HG03378 (cell line): Measurements from ENCODE around the gene SORBS2.

Experiments used
- ATAC-seq: cut with Tn5 transposase; IDR thresholded peaks from one replicate; pipeline ENCODE4 v1.9.1; 2021; ENCODE audit warnings: mild to moderate bottlenecking, moderate library complexity; ENCODE audit not compliant: unreplicated experiment

The SORBS2 gene

DNA sequence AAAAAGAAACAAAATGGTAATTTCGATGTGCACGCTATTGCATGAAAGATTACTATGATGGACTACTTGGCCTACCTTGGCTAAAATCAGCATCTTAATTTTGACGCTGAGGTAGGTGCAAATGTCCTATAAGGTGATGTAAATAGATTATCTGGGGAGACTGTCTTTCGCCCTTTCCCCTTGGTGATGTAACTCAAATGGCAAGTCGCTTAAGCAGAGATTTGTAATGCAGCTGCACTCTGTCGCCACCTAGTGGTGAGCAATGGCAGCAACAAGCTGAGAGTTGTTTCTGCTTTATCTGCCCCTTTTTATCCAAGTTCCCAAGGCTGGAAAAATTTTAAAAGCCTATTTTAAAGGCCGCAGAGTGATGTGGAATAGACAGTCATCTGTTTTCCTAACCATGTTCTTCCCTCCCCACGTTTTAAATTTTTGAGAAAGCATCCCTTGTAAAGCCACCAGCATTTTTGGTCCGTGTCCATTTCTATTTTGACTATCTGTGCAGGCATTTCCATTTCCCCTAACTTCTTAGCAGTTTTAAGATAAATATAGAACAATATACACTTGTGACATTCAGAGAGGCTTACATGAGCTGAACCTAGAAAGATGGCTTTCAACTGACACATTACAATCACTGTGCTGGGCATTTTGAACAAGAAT lies 214.3 kb downstream of the SORBS2 start:
- ATAC-seq = peak; percentile 91

GRCh38 chr4:185592845-185593488 lies 219.0 kb downstream of the SORBS2 start:
- ATAC-seq = no peak

- no peak for ATAC-seq
Observed at GRCh38 chr4:185592438-185592837, 219.6 kb downstream of the SORBS2 start.

DNA sequence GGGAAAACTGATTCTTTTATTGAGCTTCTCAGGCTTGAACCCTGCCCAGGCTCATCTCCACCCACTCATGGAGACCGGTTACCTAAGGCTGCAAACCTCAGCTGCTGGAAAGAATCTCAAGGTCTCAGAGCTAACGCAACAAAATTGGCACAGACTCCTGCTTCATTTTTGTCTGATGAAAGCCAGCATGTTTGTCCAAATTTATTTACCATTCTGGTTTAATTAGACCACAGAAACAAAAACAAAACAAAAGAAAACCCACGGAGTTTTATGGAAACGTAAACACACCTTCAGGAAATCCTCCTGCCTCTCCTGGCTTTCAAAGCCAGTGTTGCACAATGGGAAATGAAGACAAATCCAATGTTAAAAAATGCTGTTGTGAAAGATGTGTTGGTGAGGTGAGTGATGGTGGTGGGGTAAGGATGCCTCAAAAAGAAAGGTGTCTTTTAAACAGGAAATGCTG lies 220.3 kb downstream of the SORBS2 start:
- no peak for ATAC-seq

DNA sequence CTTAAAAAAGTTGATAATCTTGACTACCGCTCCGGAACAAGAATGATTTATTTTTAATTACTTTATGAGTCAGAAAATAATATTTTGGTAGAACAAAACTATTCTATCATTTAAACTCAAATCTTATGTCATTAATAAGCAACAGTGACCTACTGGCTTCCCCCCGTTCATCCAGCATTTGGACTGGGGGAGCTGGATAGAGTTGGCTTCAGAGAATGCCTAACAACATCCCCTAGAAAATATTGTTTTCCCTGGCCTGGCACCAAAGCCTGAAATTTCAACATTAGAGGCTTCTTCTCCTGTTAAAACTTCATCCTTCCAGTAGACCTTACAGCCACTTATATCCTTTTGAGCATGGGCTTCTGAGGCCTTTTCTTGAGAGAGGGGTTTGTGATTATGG lies 221.0 kb downstream of the SORBS2 start:
- no peak for ATAC-seq

- no peak for ATAC-seq
Observed at GRCh38 chr4:185589067-185589836, 222.7 kb downstream of the SORBS2 start.

DNA sequence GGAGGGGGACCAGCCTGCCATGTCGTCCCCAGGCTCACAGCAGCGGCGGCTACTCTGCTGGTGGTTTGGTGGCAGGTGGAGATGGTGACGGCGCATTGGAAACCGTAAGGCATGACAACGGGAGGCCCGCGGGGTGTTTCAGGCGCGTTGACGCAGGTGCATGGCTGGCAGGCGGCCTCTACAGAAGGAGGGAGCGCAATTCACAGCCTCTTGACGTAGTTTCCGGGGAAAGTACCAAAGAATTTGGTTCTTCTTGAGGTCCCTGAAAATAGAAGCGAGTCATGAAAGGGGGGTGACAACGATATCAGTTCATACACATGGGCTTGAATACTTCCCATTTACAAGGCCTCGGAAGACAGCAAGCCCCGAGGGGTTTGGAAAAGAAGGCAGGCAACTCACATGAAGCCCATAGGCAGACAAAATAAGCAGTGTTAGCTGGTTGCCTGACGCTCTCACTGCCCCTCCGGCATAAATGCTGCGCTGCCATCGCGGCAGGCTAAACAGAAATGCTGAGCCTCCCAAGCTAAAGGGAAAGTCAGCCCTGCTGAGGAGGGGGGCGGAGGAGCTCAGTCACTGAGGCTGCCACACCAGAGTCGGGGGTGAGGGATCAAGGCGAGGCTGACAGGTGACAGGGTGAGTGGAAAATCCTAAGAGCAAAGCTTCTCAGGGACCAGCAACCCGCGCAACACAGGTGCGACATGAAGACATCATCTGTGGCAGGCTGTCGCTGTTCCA lies 224.4 kb downstream of the SORBS2 start:
- ATAC-seq = peak; percentile 95

DNA sequence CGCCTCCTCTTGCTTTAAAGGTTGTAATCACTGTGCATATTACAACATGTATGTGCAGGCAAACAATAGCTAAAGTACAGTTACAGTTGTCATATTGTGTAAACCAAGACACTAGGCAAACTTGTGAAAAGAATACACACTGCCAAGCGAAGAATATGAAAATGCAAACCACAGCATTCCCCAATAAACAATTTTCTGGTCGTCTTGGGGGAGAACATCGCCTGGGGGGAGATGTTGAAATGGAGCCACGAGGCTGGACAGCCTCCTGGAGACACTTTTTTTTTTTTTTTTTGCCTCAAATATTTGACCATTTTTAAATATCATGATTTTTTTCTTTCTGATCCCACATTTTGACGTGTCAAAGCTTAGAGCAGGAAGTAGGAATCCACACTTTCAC lies 225.0 kb downstream of the SORBS2 start:
- peak; percentile 4 for ATAC-seq

DNA sequence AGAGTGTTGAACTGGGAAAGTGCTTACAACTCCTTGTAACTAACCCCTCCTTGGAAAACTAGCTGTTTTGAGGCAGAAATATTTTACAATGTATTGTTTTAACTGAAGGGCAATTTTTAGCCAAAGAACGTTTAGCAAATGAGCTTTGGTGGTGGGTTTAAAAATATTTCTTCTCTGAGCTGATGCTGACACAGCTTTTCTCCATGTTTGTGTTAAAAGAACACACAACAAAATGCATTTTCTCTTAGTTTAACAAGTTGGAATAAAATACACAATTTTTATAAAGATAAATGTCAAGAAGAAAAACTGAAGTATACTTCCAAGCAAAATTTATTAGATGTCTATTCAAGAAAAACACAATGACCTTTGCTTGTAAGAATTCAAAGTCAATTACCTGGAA lies 226.8 kb downstream of the SORBS2 start:
- ATAC-seq = no peak

- no peak for ATAC-seq
Observed at GRCh38 chr4:185583813-185584212, 228.2 kb downstream of the SORBS2 start.

- ATAC-seq = no peak
Observed at GRCh38 chr4:185582651-185583400, 229.2 kb downstream of the SORBS2 start.

DNA sequence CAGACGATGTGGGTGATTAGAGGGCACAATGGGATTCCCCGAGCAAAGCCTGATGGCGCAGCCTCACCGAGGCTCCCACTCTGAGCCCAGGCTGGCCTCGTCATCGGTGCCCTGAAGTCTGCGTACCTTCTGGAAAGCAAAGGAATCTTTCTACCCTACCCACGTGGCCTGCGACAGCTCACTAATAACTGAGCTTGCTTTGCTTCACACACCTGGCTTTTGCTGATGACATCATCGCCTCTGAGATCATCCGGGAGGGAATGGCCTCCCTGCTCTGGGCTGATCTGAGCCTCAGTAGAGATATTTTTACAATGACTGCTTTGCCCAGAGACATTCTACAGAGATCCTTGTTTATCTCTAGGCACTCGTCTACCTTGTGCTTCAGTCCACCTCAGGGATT lies 231.3 kb downstream of the SORBS2 start:
- ATAC-seq = no peak

DNA sequence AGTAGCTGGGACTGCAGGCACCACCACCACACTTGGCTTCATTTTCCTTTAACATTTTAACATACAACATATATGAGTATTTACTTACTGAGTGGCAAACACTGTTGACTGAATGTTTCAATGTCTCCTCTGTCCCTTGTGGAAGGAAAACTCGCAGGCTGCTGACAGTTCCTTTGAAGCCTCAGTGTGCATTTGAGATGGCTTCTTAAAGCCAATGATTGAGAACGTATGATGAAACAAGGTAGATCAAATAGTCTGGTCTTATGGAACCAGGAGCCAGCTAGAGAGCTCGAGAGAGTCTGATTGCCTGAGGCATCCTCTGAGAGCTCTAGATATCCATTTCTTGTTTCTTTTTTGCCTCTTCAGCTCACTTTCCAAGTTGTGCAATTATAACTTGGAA lies 233.7 kb downstream of the SORBS2 start:
- no peak for ATAC-seq

DNA sequence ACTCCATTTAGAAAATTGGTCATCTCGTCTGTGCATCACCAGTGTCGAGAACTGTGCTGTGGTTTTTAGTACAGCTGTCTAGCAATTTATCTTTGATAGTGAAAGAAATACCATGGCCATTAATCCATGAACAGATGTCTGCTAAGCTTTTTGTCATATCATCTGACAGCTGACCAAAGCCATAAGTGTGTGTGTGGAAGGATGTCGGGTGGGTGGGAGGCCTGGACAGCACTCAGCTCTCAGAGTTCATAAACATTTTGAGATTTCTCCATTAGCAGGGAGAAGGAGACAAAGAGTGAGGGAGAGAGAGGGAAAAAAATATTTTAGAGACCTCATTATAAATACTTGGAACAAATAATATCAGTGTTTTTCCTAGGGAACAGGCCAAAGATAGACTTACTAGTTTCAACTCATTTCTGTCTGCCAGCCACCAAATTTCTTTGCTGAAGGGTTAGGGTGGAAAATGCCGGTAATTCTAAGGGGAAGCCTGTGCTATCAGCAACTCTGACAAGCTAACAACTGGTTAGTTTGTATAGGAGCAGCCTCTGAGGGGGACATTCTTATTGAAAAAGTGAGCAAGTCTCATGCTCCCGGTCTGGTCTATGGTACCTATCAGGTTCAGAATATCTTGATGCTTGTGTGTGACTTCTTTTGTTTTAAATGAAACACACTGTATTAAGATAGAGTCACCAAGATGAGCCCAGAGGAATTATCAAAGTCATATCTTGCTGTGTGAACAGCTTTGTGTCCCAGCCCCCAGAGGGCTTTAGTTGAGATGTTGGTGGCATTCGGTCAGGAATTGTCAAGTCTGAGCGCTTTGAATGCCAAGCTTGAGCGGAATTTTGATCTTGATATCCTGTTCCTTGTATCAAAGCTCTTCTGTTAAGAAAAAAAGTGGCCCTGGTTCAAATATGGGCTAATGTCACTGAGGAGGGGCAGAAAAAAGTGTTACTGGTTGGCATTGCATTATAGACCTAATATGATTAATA lies 234.7 kb downstream of the SORBS2 start:
- no peak for ATAC-seq

DNA sequence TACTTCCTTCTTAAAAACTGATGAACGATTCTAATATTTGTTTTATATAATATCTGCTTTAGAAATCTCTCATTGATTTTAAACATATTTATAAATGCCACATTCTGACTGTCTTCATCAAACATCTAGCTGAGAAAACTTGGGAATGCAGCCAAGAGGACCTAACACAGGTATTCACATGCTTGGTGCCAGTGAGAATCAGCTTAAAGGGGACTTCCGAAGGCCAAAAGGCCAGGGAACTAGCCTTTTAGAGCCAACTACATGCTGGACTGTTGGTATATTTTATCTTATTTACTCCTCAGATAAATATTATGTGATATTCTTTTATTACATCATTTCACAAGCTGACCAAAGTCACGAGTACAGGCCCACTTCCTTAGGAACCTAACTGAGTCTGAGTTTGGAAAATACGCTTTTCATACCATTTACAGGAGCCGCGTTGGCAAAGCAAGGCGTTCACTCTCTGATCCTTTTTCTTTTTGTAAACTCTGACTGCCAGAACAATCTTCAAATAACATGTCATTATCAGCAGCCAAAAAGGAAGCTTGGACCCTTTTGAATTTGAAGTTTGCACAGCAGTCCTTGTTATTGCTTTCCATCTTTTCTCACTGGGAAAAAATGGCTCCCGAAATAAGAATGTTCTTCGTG lies 235.6 kb downstream of the SORBS2 start:
- no peak for ATAC-seq

DNA sequence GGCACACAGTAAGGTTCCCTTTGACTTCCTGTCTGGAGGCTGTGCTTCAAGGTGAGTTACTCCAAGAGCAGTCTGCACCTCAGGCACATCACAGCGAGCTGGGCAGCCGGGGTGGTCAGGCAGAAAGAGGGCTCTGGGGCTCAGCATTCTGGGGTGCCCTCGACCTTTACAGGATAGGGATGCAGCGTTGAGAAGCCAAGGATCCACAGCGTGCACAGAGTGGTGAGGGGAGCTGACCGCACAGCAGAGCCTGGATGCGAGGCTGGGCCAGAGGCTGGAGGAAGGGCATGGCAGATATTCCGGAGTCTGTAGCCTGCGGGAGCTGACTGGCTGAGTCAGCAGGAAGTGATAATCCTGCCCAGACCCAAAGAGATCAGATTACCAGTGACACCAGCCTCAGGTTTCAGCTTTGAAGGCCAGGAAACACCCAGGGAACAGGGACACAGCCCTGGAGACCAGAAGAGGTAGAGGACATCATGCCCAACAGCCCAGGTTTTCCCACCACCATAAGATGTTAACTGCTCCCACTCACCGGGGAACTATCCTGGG lies 238.3 kb downstream of the SORBS2 start:
- no peak for ATAC-seq

DNA sequence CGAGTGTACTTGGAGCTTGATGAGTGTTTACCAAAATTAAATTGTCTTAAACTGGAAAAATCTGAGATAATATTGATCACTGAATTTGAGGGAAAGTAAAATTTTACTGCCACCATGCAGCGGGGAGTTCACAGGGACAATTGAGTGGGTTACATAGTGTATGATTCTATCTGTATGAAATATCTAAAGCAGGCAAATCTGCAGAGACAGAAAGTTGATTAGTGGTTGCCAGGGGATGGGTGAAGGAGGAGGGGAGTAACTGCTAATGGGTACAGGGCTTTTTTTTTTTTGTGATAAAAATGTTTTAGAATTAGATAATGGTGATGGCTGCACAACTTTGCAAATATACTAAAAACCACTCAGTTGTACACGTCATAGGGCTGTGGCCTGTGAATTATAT lies 241.3 kb downstream of the SORBS2 start:
- ATAC-seq = no peak
